Bronchial epithelial cell (primary cell): ENCODE measurements around the gene PTGER4. TPM values are rescaled to one million over a fixed set of nuclear protein-coding genes. Genes with fewer than 3 reads are reported as not detected.
"Not testable (repeated sequence)": the region's sequence is repeated elsewhere in the genome, so short reads cannot be mapped to it uniquely, and the experiment has no call there.

Experiments
- DNase-seq: peaks from one replicate; pipeline ENCODE4 v3.0.0-alpha.2; 2010; ENCODE audit warnings: low read depth
- FAIRE-seq: peaks from 2 replicates; lab custom pipeline; 2011; peaks lifted over from hg19 to GRCh38; lab: Jason Lieb, UNC
- H3K27me3 ChIP-seq: 2 replicates; pipeline ENCODE4 v1.5.1; 2011; ENCODE audit warnings: low read length; ENCODE audit not compliant: control insufficient read depth, insufficient read depth
- H3K36me3 ChIP-seq: 2 replicates; pipeline ENCODE4 v1.5.1; 2011; ENCODE audit warnings: low read length; ENCODE audit not compliant: control insufficient read depth, insufficient read depth
- H3K4me3 ChIP-seq: 2 replicates; pipeline ENCODE4 v1.5.1; 2011; ENCODE audit warnings: mild to moderate bottlenecking, low read depth, low read length, control low read depth
- CTCF ChIP-seq: IDR thresholded peaks from 2 replicates; pipeline ENCODE4 v1.5.1; 2011; ENCODE audit warnings: mild to moderate bottlenecking, moderate library complexity, low read length, control low read depth, inconsistent platforms; ENCODE audit not compliant: insufficient read depth, severe bottlenecking
- total RNA-seq: library from RNA; depleted of rRNA; stranded (reverse); fragments of >200 nt; gene quantifications from 2 replicates; pipeline ENCODE4 v1.2.1, GENCODE V29; 2014

The PTGER4 gene
- total RNA-seq, 1 donor from 2014 or later: 8.7 TPM

- H3K4me3 ChIP-seq: no peak overlapping the region
- TF ChIP-seq CTCF: no peak
- DNase-seq (peak; percentile 98), FAIRE-seq (peak; percentile 47)
- H3K36me3 ChIP-seq: peaks cover 5% of the 10 kb centered on the region
- no peaks in the 10 kb centered on the region for H3K27me3 ChIP-seq
Observed at GRCh38 chr5:40689438-40689837, 9.7 kb downstream of the PTGER4 start.

GRCh38 chr5:40690267-40690666 lies 10.6 kb downstream of the PTGER4 start:
- Histone ChIP-seq H3K36me3 (peaks cover 5% of the 10 kb centered on the region), H3K4me3 (no peak overlapping the region), H3K27me3 (no peaks in the 10 kb centered on the region)
- FAIRE-seq (no peak), DNase-seq (no peak)
- no peak for TF ChIP-seq CTCF

GRCh38 chr5:40691894-40692293 lies 12.2 kb downstream of the PTGER4 start:
- Histone ChIP-seq H3K36me3 (peaks cover 5% of the 10 kb centered on the region), H3K4me3 (no peak overlapping the region), H3K27me3 (no peaks in the 10 kb centered on the region)
- no peak for TF ChIP-seq CTCF
- DNase-seq (no peak), FAIRE-seq (no peak)

GRCh38 chr5:40694433-40694832 lies 14.7 kb downstream of the PTGER4 start:
- DNase-seq (no peak), FAIRE-seq (no peak)
- Histone ChIP-seq H3K36me3 (peaks cover 5% of the 10 kb centered on the region), H3K4me3 (no peak overlapping the region), H3K27me3 (no peaks in the 10 kb centered on the region)
- no peak for TF ChIP-seq CTCF

GRCh38 chr5:40700116-40700782 lies 20.5 kb downstream of the PTGER4 start:
- DNase-seq: no peak
- Histone ChIP-seq H3K27me3 (no peaks in the 10 kb centered on the region), H3K36me3 (no peaks in the 10 kb centered on the region), H3K4me3 (no peak overlapping the region)
- no peak for TF ChIP-seq CTCF
- FAIRE-seq: no peak

GRCh38 chr5:40702027-40702426 lies 22.3 kb downstream of the PTGER4 start:
- FAIRE-seq, H3K27me3 ChIP-seq, DNase-seq: not testable (repeated sequence)

GRCh38 chr5:40705484-40705883 lies 25.8 kb downstream of the PTGER4 start:
- DNase-seq, H3K36me3 ChIP-seq, FAIRE-seq, H3K4me3 ChIP-seq, H3K27me3 ChIP-seq: not testable (repeated sequence)

More at GRCh38 chr5:40702027-40702426, 22.3 kb downstream of the PTGER4 start:
- not testable (repeated sequence) for H3K36me3 ChIP-seq, H3K4me3 ChIP-seq

GRCh38 chr5:40710575-40710974 lies 30.9 kb downstream of the PTGER4 start:
- H3K4me3 ChIP-seq, FAIRE-seq, H3K36me3 ChIP-seq, H3K27me3 ChIP-seq, DNase-seq: not testable (repeated sequence)
